ENCODE results near the gene GPC3. TPM values are rescaled to one million over a fixed set of nuclear protein-coding genes. Genes with fewer than 3 reads are reported as not detected.

GPC3 gene
- total RNA-seq, 1 donor = not detected

DNA sequence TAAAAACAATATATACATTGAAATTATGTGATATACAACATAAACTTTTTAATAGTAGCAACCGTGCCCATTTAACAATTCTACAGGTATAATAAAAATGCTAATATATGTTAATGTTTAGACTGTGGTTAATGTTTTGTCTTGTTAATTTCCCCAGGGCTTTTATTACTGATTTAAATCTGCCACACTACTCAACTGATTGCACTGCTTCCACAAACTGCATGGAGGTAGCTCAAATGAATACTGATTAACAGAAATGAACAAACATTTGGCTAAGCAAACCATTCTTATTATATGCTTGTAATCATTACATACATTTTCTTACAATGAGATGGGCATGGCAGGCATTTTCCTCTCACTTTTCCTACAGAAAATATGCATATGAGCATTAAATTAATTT, 275.9 kb downstream of the GPC3 start:
- TF ChIP-seq, protein P1, sequence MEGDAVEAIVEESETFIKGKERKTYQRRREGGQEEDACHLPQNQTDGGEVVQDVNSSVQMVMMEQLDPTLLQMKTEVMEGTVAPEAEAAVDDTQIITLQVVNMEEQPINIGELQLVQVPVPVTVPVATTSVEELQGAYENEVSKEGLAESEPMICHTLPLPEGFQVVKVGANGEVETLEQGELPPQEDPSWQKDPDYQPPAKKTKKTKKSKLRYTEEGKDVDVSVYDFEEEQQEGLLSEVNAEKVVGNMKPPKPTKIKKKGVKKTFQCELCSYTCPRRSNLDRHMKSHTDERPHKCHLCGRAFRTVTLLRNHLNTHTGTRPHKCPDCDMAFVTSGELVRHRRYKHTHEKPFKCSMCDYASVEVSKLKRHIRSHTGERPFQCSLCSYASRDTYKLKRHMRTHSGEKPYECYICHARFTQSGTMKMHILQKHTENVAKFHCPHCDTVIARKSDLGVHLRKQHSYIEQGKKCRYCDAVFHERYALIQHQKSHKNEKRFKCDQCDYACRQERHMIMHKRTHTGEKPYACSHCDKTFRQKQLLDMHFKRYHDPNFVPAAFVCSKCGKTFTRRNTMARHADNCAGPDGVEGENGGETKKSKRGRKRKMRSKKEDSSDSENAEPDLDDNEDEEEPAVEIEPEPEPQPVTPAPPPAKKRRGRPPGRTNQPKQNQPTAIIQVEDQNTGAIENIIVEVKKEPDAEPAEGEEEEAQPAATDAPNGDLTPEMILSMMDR (IDR thresholded peaks at IDR 0.05; ENCODE audit: insufficient read depth, low read length) = no peak
- no peak overlapping the region for H3K4me3 ChIP-seq (ENCODE audit: low read depth, low read length)
- DNase-seq (ENCODE audit: low read depth) = no peak

DNA sequence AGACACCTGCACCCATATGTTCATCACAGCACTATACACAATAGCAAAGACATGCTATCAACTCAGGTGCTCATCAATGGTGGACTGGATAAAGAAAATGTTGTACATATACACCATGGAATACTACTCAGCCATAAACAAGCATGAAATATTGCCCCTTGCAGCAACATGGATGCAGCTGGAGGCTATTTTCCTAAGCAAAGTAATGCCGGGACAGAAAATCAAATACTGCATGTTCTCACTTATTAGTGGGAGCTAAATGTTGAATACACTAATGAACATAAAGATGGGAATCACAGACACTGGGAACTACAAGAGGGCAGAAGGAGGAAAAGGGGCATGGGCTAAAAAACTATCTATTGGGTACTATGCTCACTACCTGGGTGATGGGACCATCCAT, 278.5 kb downstream of the GPC3 start:
- TF ChIP-seq, protein P1 (IDR thresholded peaks at IDR 0.05; ENCODE audit: insufficient read depth, low read length) = no peak
- DNase-seq (ENCODE audit: low read depth) = no peak
- H3K4me3 ChIP-seq (ENCODE audit: low read depth, low read length) = no peak overlapping the region

DNA sequence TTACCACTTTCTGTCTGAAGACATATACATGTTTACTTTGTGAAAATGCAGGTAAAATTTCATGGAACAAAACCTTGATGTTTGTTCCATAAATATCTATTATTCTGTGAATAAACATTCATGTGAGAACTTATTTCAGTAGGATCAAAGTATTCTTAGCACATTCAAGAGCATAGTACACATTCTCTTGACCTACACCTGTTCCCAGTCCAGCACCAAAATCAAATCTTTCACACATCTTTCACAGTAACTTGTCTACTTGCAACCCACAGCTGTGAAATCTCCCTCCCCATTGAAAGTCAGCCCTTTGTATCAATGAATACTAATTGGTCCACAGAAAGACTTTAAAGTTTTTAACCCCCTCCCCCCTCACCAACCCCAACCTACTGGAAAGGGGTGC, 283.2 kb downstream of the GPC3 start:
- no peak overlapping the region for H3K4me3 ChIP-seq (ENCODE audit: low read depth, low read length)
- TF ChIP-seq, protein P1 (IDR thresholded peaks at IDR 0.05; ENCODE audit: insufficient read depth, low read length) = no peak
- DNase-seq (ENCODE audit: low read depth) = no peak

DNA sequence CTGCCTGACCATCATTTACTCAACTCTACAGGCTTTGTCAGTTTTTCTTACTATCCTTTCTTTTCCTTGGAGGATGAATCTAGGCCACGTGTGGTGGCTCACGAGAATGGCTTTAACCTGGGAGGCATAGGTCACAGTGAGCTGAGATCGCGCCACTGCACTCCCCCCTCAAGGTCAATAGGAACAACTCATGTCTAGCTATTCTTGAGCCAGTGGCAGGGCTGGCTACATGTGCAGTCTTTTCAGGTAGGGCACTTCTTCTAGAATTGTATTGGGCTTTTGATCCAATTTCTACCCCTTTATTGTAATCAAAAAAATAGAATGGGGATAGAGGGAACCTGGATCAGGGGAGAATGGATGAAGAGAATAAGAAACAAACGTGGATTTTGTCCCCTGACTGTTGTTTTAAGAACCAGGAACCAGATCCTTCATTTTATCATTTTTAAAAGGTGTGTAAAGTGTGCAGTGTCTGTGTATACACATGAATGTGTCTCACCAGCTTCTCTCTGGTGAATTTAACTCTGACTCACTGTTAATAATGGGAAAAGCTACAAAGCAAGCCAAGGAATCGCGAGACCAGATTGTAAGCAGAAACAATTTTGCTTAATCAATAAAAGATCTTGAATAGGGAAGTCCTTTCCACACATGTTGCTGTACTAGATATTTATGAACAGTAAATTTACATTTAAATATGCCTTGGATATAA, 286.2 kb downstream of the GPC3 start:
- H3K4me3 ChIP-seq (ENCODE audit: low read depth, low read length) = no peak overlapping the region
- DNase-seq (ENCODE audit: low read depth) = no peak
- TF ChIP-seq, protein P1 (IDR thresholded peaks at IDR 0.05; ENCODE audit: insufficient read depth, low read length) = no peak

DNA sequence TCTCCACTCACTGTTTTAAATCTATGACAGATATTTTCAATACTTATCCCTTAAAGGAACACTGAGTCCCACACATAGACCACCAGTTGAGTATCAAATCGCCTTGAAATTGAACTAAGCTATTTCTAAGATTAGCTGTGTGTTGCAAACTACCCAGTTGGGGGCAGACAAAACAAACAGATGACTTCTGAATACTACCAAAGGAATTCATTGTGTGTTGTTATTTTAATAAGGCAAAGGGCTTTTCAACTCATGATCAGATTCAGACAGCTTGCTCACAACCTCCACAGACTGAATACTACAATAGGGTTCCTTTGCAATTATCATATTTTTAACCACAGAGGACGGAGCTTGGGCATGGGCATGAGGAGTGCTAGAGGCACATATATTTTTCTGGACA, 287.1 kb downstream of the GPC3 start:
- DNase-seq (ENCODE audit: low read depth) = peak; percentile 2
- no peak overlapping the region for H3K4me3 ChIP-seq (ENCODE audit: low read depth, low read length)
- TF ChIP-seq, protein P1 (IDR thresholded peaks at IDR 0.05; ENCODE audit: insufficient read depth, low read length) = no peak

DNA sequence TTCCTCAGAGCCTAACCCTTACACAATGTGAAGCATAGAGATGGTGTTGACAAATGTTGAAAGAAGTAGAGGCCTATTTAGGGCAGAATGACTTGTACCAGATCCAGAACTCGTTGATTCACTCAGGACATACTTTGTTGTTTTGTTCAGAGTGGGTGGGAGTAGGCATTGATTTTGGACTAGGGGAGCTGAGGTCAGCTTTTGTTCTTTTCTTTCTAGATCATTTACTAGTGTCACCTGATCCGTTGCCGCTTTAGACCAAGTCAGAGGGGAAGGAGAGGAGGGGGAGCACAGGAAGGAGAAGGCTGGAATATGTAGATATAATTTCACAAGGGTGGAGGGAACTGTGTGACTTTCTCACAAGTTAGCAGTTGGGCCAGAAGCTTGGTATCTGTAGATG, 287.7 kb downstream of the GPC3 start:
- no peak for DNase-seq (ENCODE audit: low read depth)
- TF ChIP-seq, protein P1 (IDR thresholded peaks at IDR 0.05; ENCODE audit: insufficient read depth, low read length) = no peak

More for the DNA sequence above, 287.7 kb downstream of the GPC3 start:
- H3K4me3 ChIP-seq (ENCODE audit: low read depth, low read length) = no peak overlapping the region

Measured in fibroblast of the aortic adventitia (primary cell).